HG03442 (cell line): Measurements from ENCODE around the gene HSPA12A.

Experiments used
- ATAC-seq: cut with Tn5 transposase; IDR thresholded peaks from one replicate; pipeline ENCODE4 v1.9.1; 2021; ENCODE audit warnings: mild to moderate bottlenecking, moderate library complexity; ENCODE audit not compliant: unreplicated experiment

Gene HSPA12A

GRCh38 chr10:116633216-116633600 is 109.2 kb downstream of the HSPA12A start:
- ATAC-seq = no peak

DNA sequence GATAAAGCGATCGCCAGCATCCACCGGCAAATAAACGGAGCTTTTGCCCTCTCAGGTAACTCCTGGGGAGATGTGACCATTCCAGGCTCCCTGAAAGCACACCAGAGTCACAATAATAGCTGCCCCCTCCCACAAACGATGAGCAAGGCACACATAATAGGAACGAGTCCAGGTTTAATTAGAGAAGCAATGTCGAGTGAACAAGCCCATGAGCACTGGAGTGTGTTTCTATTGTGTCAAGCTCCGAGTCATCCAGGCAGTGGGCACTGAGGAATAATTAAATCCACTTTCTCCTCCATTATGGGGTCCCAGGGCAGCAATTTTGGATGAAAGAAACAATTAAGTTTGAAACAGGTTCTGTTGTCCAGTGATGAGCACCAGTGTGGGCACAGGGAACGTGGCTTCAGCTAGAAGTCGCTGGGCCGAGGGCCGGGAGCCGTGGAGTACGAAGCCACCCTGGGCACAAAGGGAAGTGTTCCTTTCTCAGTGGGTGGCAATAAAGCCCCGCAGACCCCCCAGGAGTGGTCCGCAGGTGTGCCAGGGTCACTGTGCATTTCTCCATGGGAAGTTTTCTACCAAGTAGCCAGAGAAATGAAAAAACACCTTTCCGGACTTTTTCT is 109.7 kb downstream of the HSPA12A start:
- ATAC-seq = no peak

- no peak for ATAC-seq
Observed at GRCh38 chr10:116631871-116632295, 110.5 kb downstream of the HSPA12A start.

GRCh38 chr10:116630020-116630419 is 112.3 kb downstream of the HSPA12A start:
- ATAC-seq = no peak

DNA sequence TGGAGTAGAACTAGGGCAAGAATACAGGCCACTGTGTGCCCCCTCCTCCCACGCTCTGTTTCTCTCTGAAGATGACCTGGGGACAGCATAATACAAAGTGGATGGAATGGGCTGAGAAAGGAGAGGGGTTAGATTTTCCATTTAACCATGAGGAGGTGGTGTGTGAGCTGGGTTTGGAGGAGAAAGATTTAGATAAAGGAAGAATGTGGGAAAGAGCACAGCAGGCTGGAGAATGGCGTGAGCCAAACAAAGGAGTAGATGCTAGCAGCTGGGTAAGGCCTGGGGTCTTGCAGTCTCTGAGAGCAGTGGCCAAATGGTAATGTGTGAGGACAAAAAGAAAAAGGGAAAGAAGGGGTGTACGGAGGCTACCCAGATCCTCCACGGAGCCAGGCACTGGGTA is 113.0 kb downstream of the HSPA12A start:
- no peak for ATAC-seq

DNA sequence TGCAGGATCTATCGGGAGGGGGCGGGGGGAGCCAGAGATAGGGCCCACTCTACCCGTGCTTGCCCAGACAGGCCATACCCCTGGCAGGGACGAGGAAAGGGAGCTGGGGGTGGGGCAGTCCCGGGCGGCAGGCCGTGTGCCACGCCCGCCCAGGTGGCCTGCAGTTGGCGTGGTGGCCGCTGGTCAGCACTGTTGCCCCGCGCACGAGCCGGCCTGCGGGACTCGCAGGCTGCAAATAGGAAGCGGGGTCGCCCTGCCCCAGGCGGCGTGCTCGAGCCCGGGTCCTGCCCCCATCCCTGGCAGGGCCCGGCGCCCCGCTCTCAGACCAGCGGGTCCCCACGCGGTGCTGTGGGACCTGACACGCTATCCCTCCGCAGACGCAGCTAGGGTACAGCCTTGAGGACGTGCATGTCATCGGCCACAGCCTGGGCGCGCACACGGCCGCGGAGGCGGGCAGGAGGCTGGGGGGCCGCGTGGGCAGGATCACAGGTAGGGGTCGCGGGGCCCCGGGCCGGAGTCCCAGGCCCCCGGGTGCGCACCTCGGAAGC is 114.9 kb downstream of the HSPA12A start:
- ATAC-seq = no peak

DNA sequence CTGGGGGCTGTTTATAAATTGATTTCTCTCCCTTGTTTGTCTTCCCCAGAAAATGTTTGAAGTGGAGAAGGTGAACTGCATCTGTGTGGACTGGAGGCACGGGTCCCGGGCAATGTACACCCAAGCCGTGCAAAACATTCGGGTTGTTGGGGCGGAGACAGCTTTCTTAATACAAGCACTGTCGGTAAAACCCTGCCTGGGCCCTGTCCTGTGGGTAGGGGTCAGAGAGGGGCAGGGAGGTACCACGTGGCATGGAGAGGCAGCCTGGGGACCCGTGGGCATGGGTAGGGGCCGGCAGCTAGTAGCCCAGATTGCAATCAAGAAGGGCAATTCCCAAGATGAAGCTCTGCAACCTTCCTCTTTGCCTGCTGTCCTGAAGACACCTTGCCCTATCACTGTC is 115.6 kb downstream of the HSPA12A start:
- ATAC-seq = no peak

GRCh38 chr10:116625845-116626244 is 116.5 kb downstream of the HSPA12A start:
- no peak for ATAC-seq

GRCh38 chr10:116621934-116622655 is 120.3 kb downstream of the HSPA12A start:
- ATAC-seq = no peak

DNA sequence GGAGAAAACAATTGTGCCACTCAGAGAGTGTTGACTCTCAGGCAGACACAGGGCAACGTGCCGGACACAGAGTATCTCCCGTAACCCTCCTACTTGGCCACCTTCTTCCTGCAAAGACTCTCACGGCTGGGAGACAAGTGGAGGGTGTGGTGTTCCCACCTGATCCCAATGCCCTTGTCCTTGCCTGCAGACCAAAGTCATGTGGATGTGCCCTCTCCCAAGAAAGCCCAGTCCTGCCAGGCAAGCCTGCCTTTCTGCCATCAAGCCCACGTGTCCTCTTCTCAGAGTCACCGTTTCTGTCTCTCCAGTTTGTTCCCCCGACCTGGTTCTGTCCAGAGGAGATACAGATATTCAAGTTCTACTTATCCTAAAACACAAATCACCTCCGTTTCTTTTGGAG is 120.9 kb downstream of the HSPA12A start:
- no peak for ATAC-seq
